BE2C (cell line): Measurements from ENCODE around the gene ARV1.
"Not testable (repeated sequence)": the region's sequence is repeated elsewhere in the genome, so short reads cannot be mapped to it uniquely, and the experiment has no call there.

Experiments
- DNase-seq: peaks from one replicate; pipeline ENCODE4 v3.0.0-alpha.2; 2020
- H3K27me3 ChIP-seq: fragments of 250-450 bp; sonication (Bioruptor Pico); 2 replicates; pipeline ENCODE4 v1.5.1; 2020; ENCODE audit warnings: mild to moderate bottlenecking
- H3K36me3 ChIP-seq: fragments of 250-450 bp; sonication (Bioruptor Pico); 2 replicates; pipeline ENCODE4 v1.5.1; 2020; ENCODE audit warnings: mild to moderate bottlenecking
- H3K4me1 ChIP-seq: fragments of 250-450 bp; sonication (Bioruptor Pico); 2 replicates; pipeline ENCODE4 v1.5.1; 2020
- H3K4me3 ChIP-seq: 2 replicates; pipeline ENCODE4 v1.5.1; 2011; ENCODE audit warnings: low read depth, low read length
- H3K9me3 ChIP-seq: fragments of 250-450 bp; sonication (Bioruptor Pico); 2 replicates; pipeline ENCODE4 v1.5.1; 2020
- CTCF ChIP-seq: IDR thresholded peaks from 2 replicates; pipeline ENCODE4 v1.5.1; 2012; ENCODE audit warnings: mild to moderate bottlenecking, low read depth, low read length

The ARV1 gene

GRCh38 chr1:231027136-231027925 lies 48.4 kb downstream of the ARV1 start:
- no peak for DNase-seq
- TF ChIP-seq CTCF, result no peak
- no peaks in the 10 kb centered on the region for H3K36me3 ChIP-seq
- no peaks in the 10 kb centered on the region for H3K9me3 ChIP-seq
- H3K4me1 ChIP-seq, result no peaks in the 10 kb centered on the region
- no peaks in the 10 kb centered on the region for H3K27me3 ChIP-seq
- no peak overlapping the region for H3K4me3 ChIP-seq

- H3K36me3 ChIP-seq, result no peaks in the 10 kb centered on the region
- no peaks in the 10 kb centered on the region for H3K27me3 ChIP-seq
- no peak for TF ChIP-seq CTCF
- DNase-seq, result no peak
- no peaks in the 10 kb centered on the region for H3K9me3 ChIP-seq
- no peak overlapping the region for H3K4me3 ChIP-seq
- H3K4me1 ChIP-seq, result no peaks in the 10 kb centered on the region
These were observed 49.1 kb downstream of the ARV1 start for GRCh38 chr1:231027971-231028370.

DNA sequence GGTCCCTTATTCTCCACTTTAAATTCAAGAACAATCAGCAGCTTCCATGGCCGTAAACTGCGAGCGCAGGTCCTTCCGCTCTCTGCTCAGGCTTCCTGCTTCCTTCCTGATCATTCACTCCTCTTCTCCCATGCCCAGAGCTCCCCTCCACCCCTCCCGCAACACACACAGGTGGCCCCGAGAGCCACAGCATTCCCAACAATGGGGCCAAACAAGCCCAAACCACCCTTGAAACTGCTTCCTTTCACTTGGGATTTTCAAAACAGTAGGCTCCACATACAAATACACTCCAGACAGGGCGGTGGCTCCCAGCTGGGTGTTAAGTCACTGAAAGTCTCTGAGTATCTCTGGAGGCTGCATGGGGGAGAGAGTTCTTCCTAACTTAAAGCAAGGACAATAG lies 49.8 kb downstream of the ARV1 start:
- H3K36me3 ChIP-seq, result no peaks in the 10 kb centered on the region
- TF ChIP-seq CTCF, result no peak
- DNase-seq, result no peak
- no peaks in the 10 kb centered on the region for H3K4me1 ChIP-seq
- no peaks in the 10 kb centered on the region for H3K27me3 ChIP-seq
- no peaks in the 10 kb centered on the region for H3K9me3 ChIP-seq
- H3K4me3 ChIP-seq, result no peak overlapping the region

DNA sequence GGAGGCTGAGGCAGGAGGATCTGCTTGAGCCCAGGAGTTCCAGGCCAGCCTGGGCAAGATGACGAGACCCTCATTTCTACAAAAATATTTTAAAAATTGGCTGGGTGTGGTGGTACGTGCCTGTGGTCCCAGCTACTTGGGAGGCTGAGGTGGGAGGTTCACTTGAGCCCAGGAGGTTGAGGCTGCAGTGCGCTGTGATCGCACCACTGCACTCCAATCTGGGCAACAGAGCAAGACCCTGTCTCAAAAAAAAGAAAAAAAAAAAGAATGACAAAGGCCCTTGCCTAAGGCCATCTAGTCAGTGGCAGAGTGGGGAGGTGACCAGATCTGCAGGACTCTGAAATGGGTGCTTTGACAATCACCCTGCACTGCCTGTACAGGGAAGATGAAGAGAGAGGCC lies 50.4 kb downstream of the ARV1 start:
- H3K36me3 ChIP-seq, result not testable (repeated sequence)

GRCh38 chr1:231029841-231030240 lies 50.9 kb downstream of the ARV1 start:
- no peaks in the 10 kb centered on the region for H3K36me3 ChIP-seq
- H3K9me3 ChIP-seq, result no peaks in the 10 kb centered on the region
- DNase-seq, result no peak
- no peak for TF ChIP-seq CTCF
- no peak overlapping the region for H3K4me3 ChIP-seq
- H3K27me3 ChIP-seq, result no peaks in the 10 kb centered on the region
- no peaks in the 10 kb centered on the region for H3K4me1 ChIP-seq

More for the DNA sequence above, 50.4 kb downstream of the ARV1 start:
- H3K4me3 ChIP-seq, H3K27me3 ChIP-seq, H3K9me3 ChIP-seq, H3K4me1 ChIP-seq, DNase-seq: not testable (repeated sequence)

GRCh38 chr1:231032963-231033362 lies 54.1 kb downstream of the ARV1 start:
- no peak overlapping the region for H3K4me3 ChIP-seq
- H3K27me3 ChIP-seq, result no peaks in the 10 kb centered on the region
- no peaks in the 10 kb centered on the region for H3K36me3 ChIP-seq
- H3K9me3 ChIP-seq, result no peaks in the 10 kb centered on the region
- no peaks in the 10 kb centered on the region; the same call in 1 of the 2 replicates for H3K4me1 ChIP-seq
- TF ChIP-seq CTCF, result no peak
- DNase-seq, result no peak
